Progenitor cell of endocrine pancreas (in vitro differentiated cells): Measurements from ENCODE around the gene CC2D1B. TPM values are rescaled to one million over a fixed set of nuclear protein-coding genes. Genes with fewer than 3 reads are reported as not detected.
A peak's percentile ranks its signal among the peaks of the same experiment; 100 is the strongest.

Experiments used
- DNase-seq: peaks from one replicate; pipeline ENCODE4 v3.0.0; 2021; ENCODE audit warnings: low spot score; ENCODE audit not compliant: unreplicated experiment
- H3K27ac Mint-ChIP-seq: 2 replicates; pipeline ENCODE4 v1.8.0; 2021; ENCODE audit warnings: mild to moderate bottlenecking, moderate library complexity, mixed read lengths
- H3K27me3 Mint-ChIP-seq: 2 replicates; pipeline ENCODE4 v1.8.0; 2021; ENCODE audit warnings: mixed read lengths
- H3K36me3 Mint-ChIP-seq: 2 replicates; pipeline ENCODE4 v1.8.0; 2022; ENCODE audit warnings: mixed read lengths; ENCODE audit not compliant: insufficient read depth
- H3K4me1 Mint-ChIP-seq: 2 replicates; pipeline ENCODE4 v1.8.0; 2021; ENCODE audit warnings: low read depth, mixed read lengths
- H3K4me3 Mint-ChIP-seq: 2 replicates; pipeline ENCODE4 v1.8.0; 2021; ENCODE audit warnings: low read depth, mild to moderate bottlenecking, moderate library complexity, mixed read lengths
- H3K9me3 Mint-ChIP-seq: 2 replicates; pipeline ENCODE4 v1.8.0; 2021; ENCODE audit warnings: low read depth, mixed read lengths
- CTCF ChIP-seq: fragments of 200-600 bp; sonication (generic); IDR thresholded peaks from one replicate; pipeline ENCODE4 v1.5.0; 2021; ENCODE audit warnings: antibody characterized with exemption, mild to moderate bottlenecking; ENCODE audit not compliant: unreplicated experiment
- total RNA-seq: library from RNA; stranded (reverse); gene quantifications from 2 replicates; pipeline ENCODE4 v1.2.1, GENCODE V29; 2021

Gene CC2D1B
- total RNA-seq, 1 donor from 2014 or later = 42.7 TPM

DNA sequence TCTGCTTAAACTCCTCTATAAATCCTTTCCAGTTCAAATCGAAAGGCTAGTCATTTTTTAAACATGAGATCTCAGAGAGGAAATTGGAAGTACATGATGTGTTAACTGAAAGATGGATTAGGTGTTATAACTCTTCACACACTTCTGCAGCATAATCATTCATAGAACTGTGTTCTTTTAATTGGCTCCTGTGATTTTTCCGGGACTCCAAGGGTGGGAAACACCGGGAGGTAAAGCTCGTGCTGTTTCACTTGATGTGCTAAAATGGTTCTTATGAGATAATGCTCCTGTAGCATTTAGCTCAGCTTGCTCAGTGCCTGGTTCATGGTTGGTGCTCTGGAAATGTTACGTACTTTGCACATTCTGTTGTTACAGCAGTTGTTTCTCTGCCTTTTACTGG lies 40.2 kb downstream of the CC2D1B start:
- no peaks in the 10 kb centered on the region for H3K4me1 Mint-ChIP-seq
- TF ChIP-seq CTCF = no peak

DNA sequence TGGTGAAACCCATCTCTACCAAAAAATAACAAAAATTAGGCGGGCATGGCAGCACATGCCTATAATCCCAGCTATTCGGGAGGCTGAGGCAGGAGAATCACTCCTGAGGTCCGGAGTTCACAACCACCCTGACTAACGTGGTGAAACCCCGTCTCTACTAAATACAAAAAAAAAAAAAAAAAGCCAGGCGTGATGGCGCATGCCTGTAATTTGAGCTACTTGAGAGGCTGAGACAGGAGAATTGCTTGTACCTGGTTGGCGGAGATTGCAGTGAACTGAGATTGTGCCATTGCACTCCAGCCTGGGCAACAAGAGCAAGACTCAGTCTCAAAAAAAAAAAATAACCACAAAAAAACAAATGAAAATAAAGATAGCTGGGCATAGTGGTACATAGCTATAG lies 42.3 kb downstream of the CC2D1B start:
- no peaks in the 10 kb centered on the region for H3K4me1 Mint-ChIP-seq
- H3K9me3 Mint-ChIP-seq = no peaks in the 10 kb centered on the region
- no peaks in the 10 kb centered on the region for H3K27me3 Mint-ChIP-seq
- no peak overlapping the region for H3K27ac Mint-ChIP-seq
- TF ChIP-seq CTCF = no peak
- DNase-seq = no peak
- H3K36me3 Mint-ChIP-seq = peaks cover 12% of the 10 kb centered on the region
- no peak overlapping the region for H3K4me3 Mint-ChIP-seq

More for the DNA sequence above, 40.2 kb downstream of the CC2D1B start:
- no peaks in the 10 kb centered on the region for H3K9me3 Mint-ChIP-seq
- DNase-seq = no peak
- H3K27ac Mint-ChIP-seq = no peak overlapping the region
- H3K27me3 Mint-ChIP-seq = no peaks in the 10 kb centered on the region
- no peak overlapping the region for H3K4me3 Mint-ChIP-seq
- H3K36me3 Mint-ChIP-seq = peaks cover 12% of the 10 kb centered on the region

GRCh38 chr1:52321061-52321460 lies 44.9 kb downstream of the CC2D1B start:
- no peak for DNase-seq
- H3K27ac Mint-ChIP-seq = no peak overlapping the region
- H3K4me1 Mint-ChIP-seq = peaks cover 2% of the 10 kb centered on the region
- H3K9me3 Mint-ChIP-seq = no peaks in the 10 kb centered on the region
- TF ChIP-seq CTCF = no peak
- no peaks in the 10 kb centered on the region for H3K27me3 Mint-ChIP-seq
- H3K36me3 Mint-ChIP-seq = peaks cover 12% of the 10 kb centered on the region
- no peak overlapping the region for H3K4me3 Mint-ChIP-seq

DNA sequence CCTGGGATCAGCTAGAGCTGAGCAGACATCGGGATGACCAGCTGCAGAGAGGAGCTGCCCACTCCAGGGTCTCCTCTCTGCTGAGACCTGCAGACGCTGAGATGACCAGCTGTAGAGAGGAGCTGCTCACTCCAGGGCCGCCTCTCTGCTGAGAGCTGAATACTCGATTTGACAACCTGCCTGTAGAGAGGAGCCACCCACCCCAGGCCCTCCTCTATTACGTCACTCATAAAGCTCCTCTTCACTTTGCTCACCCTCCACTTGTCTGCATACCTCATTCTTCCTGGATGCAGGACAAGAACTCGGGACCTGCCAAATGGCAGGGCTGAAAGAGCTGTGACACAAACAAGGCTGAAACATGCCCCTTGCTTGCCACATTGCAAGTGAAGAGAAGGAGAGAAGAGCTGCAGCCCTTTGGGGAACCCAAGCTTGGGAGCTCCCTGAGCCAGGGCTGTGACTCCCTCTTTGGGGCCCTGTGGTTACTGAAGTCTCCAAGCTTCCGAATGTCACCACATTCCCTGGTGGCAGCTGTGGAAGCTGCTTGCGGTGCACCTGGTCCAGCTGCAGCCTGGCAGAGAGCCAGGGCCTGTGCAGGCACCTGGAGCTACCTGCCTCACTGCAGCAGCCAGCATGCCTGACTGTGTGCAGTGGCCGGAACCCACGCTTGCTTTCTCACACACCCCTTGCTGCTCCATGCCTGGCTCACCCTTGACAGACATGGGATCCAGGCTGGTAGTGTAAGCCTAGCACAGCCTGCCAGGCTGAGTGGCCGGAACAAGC lies 59.6 kb downstream of the CC2D1B start:
- no peak for DNase-seq
- Mint-ChIP-seq H3K36me3 (peaks cover 10% of the 10 kb centered on the region), H3K4me3 (no peak overlapping the region), H3K4me1 (no peaks in the 10 kb centered on the region), H3K27ac (peak overlapping the region; percentile 45), H3K27me3 (no peaks in the 10 kb centered on the region), H3K9me3 (no peaks in the 10 kb centered on the region)
- TF ChIP-seq CTCF = no peak

DNA sequence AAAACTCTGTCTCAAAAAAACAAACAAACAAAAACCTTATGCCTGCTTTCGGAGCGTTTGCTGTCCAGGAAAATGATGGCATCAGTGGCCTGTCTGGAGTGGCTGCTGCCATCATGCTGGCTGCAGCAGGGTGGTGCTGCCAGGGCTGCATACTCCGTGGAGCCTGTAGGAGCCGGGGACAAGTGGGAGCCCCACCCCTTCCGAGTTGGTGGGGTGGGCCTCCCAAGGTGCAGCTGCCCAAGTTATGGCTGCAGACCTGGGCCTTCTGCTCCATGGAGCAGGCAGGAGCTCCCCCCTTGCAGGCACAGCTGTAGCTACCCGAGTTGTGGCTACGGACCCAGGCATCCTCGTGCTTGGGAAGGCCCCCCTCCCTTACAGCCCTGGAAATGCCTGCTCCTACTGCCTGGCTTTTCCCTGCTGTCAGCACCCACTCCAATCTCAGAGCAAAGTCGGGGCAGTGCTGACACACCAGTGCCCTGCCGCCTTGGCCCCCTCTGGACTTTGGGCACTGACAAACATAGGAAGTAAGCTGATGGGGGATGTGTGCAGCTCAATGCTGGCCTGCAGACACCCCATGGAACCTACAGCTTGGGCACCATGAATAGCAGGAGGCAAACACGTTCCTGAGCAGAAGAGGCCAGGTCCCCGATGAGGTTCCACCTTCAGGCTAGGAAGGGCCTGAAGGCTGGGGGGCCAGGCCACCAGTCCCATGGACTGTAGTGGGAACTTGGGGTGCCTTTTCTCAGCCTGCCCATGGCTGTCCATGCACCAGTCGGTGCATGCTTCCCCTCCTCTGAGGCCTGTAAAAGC lies 60.4 kb downstream of the CC2D1B start:
- DNase-seq = no peak
- peaks cover 10% of the 10 kb centered on the region for H3K36me3 Mint-ChIP-seq
- no peak overlapping the region for H3K4me3 Mint-ChIP-seq
- H3K27ac Mint-ChIP-seq = no peak overlapping the region
- H3K9me3 Mint-ChIP-seq = no peaks in the 10 kb centered on the region
- H3K4me1 Mint-ChIP-seq = no peaks in the 10 kb centered on the region
- TF ChIP-seq CTCF = no peak
- no peaks in the 10 kb centered on the region for H3K27me3 Mint-ChIP-seq

Other genes starting within 250 kb of the CC2D1B start
- gene ZFYVE9, start 224.1 kb downstream of the CC2D1B start, total RNA-seq = 40.0 and 40.3 TPM in 2 replicates
- 10.5 and 11.0 TPM in 2 replicates for gene ORC1, start 38.2 kb upstream of the CC2D1B start, total RNA-seq
- 62.7 and 62.9 TPM in 2 replicates for gene PRPF38A, start 38.4 kb upstream of the CC2D1B start, total RNA-seq
- gene TUT4, start 186.9 kb upstream of the CC2D1B start, total RNA-seq = 130 and 139 TPM in 2 replicates
- 26.7 and 28.9 TPM in 2 replicates for gene GPX7, start 236.2 kb upstream of the CC2D1B start, total RNA-seq